Measurements from ENCODE around the gene PRKG1. TPM values are rescaled to one million over a fixed set of nuclear protein-coding genes. Genes with fewer than 3 reads are reported as not detected.
"Not testable (repeated sequence)": the region's sequence is repeated elsewhere in the genome, so short reads cannot be mapped to it uniquely, and the experiment has no call there.

Gene PRKG1
- total RNA-seq, 1 donor from 2014 or later: 0.17 TPM

DNA sequence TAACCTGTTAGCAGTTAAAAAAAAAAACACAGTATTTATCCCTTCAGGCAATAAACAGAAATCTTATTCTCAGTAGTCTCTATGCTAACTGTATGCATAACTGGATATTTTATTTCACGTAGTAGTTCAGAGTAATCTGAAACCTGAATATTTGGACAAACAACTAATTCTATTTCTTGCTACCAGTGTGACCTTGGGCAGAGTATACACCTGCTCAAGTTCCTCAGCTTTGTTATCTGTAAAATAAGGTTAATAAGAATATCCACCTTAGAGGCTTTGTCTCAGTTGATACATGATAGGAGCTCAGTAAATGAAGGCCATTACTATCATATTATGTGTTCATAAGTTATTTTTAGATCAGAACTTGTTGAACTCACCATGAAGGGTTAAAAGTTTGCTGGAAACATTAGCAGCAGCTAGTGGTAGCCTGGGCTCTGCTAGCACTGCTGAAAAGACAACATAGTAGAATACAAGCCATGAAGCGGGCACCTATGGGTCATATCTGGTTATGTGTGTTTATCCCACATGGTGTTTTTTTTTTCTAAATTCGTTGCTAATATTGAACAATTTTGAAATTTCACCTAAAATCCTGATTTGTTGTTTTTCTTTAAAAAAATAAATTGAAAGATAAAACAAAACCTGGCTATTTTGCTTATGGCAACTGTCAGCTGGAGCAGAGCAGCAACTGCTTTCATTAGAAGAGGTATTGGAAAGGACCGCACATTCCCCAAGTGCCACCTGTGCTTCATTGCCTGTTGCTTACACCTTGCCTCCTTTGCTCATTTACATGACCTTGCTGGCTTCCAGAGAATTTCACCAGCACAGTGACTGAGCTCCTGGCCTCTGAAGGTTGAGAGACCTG is 303.0 kb downstream of the PRKG1 start:
- TF ChIP-seq CTCF (conservative IDR thresholded peaks at IDR 0.05; ENCODE audit: low read depth, low read length): no peak
- no peak overlapping the region for H3K4me3 ChIP-seq (ENCODE audit: low read depth, low read length)
- no peak for DNase-seq (ENCODE audit: low read depth)

GRCh38 chr10:51377932-51378599 is 303.8 kb downstream of the PRKG1 start:
- TF ChIP-seq CTCF (conservative IDR thresholded peaks at IDR 0.05; ENCODE audit: low read depth, low read length): no peak
- no peak for DNase-seq (ENCODE audit: low read depth)

DNA sequence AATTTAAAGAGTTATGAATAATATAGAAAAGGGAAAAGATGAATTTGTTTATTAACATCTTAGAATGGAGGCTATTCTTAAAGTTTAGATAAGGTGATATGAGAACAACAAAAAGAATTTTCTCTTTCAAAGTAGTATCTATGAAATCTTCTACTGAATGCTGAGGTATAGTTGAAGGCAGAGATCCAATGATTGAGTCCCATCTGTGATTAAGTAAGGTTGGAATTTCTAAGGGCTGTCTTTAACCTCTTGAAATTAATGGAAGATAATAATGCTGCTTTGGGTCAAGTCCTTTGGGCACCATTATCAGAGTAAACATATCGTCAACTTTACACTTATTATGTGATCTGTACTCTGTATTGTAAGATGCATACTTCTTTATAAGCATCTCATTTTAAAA is 307.9 kb downstream of the PRKG1 start:
- no peak for DNase-seq (ENCODE audit: low read depth)
- TF ChIP-seq CTCF (conservative IDR thresholded peaks at IDR 0.05; ENCODE audit: low read depth, low read length): no peak
- no peak overlapping the region for H3K4me3 ChIP-seq (ENCODE audit: low read depth, low read length)

More at GRCh38 chr10:51377932-51378599, 303.8 kb downstream of the PRKG1 start:
- no peak overlapping the region for H3K4me3 ChIP-seq (ENCODE audit: low read depth, low read length)

GRCh38 chr10:51384971-51385370 is 310.7 kb downstream of the PRKG1 start:
- TF ChIP-seq CTCF (conservative IDR thresholded peaks at IDR 0.05; ENCODE audit: low read depth, low read length): no peak
- DNase-seq (ENCODE audit: low read depth): no peak
- no peak overlapping the region for H3K4me3 ChIP-seq (ENCODE audit: low read depth, low read length)

DNA sequence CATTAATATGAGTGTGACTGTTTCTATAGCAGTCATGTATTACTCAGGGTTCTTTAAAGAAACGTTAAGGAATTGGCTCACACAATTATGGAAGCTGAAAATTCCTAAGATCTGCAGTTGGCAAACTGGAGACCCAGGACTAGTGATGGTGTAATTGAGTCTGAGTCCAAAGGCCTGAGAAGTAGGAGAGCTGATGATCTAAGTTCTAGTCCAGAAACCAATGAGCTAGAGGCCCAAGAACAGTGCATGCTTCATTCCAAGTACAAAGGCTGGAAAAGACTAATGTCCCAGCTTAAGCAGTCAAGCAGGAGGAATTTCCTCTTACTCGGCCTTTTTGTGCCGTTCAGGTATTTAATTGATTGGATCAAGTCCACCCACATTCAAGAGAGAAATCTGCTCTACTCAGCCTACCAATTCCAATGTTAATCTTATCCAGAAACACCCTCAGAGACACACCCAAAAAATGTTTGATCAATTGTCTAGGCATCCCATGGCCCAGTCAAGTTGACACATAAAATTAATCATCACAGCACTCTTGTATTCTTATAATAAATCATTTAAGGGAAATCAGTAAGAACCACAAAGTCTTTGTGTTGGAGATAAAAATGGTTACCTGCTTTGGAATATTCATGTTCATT is 312.1 kb downstream of the PRKG1 start:
- no peak overlapping the region for H3K4me3 ChIP-seq (ENCODE audit: low read depth, low read length)
- DNase-seq (ENCODE audit: low read depth): peak; percentile 55
- TF ChIP-seq CTCF (conservative IDR thresholded peaks at IDR 0.05; ENCODE audit: low read depth, low read length): no peak

DNA sequence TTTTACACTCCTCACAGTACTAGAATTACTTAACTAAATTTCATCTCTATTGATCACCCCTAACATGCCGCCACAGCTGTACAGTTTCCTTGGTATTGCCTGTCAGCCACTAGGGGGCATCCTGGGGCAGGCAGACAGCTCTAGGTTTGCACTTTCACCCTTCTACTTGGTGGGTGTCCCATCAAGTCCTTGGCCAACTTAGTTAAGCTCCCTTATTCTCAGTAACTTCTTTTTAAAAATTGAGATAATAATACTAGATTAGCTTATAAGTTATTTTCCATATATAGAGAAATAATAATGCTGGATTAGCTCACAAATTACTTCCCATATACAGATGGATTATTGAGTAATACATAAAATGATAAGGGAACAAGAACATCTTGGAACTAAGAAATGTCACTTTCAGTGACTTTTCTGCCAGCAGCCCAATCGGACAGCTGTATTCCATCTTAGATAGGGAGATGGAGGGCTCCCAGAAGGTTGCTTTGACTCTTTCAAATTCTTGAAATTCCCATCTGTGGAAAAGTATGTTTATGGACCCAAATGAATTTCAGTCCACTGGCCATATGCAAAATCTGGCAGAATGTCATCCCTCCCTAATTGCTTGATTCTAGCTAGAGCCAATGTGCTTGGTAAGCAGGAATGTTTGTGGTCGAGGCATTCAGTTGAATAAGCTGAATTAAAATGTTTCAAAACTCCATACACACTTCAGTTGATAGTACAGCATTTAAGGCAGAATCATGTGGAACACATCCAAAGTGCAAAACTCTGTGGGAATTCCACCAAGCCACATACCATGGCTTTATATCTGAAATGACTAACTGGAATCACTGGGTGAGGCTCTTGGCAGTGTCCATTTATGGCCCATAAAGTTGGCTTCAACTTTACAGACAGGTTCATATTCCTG is 315.4 kb downstream of the PRKG1 start:
- peak; percentile 93 for DNase-seq (ENCODE audit: low read depth)
- peak; percentile 92 for TF ChIP-seq CTCF (conservative IDR thresholded peaks at IDR 0.05; ENCODE audit: low read depth, low read length)
- no peak overlapping the region for H3K4me3 ChIP-seq (ENCODE audit: low read depth, low read length)

GRCh38 chr10:51393006-51393405 is 318.7 kb downstream of the PRKG1 start:
- DNase-seq (ENCODE audit: low read depth); H3K4me3 ChIP-seq (ENCODE audit: low read depth, low read length): not testable (repeated sequence)

Data from epithelial cell of proximal tubule (primary cell).